Breast epithelium (tissue), 3 donors: ENCODE results near the gene LHFPL3.

Experiments used
- POLR2A ChIP-seq: fragments of 450-650 bp; IDR thresholded peaks from one replicate; pipeline ENCODE4 v1.6.1; 2016; ENCODE audit warnings: antibody characterized with exemption, mild to moderate bottlenecking, moderate library complexity
- POLR2AphosphoS5 ChIP-seq, 3 donors: sonication (generic); formaldehyde crosslinking; IDR thresholded peaks; one replicate each; pipeline ENCODE4 v1.6.1; 2017; ENCODE audit warnings: antibody characterized with exemption in 3 of 3
- TF ChIP-seq, protein P1 (sequence below), 3 donors: fragments of 450-650 bp; IDR thresholded peaks; one replicate each; pipeline ENCODE4 v1.5.1; 2016 to 2017; ENCODE audit warnings: antibody characterized with exemption in 3 of 3, mild to moderate bottlenecking in 3 of 3, moderate library complexity in 3 of 3

DNA sequence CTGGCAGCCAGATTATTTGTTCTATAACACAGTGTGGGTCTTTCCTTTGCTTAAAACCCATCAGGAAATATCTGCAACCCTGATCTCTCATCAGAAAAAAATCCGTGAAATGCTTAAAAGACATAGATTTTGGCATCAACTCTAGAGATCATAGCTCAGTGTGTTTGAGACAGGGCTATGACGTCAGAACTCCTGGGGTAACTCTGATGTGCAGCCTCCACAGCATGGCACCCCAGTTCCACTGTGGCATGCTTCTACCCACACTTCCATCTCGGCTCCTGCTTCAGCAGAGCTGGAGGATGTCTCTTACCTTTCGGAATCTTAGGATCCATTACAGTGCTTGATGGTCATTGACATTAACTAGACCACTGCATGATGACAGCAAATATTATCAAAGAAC, 205.7 kb downstream of the LHFPL3 start:
- TF ChIP-seq, protein P1, sequence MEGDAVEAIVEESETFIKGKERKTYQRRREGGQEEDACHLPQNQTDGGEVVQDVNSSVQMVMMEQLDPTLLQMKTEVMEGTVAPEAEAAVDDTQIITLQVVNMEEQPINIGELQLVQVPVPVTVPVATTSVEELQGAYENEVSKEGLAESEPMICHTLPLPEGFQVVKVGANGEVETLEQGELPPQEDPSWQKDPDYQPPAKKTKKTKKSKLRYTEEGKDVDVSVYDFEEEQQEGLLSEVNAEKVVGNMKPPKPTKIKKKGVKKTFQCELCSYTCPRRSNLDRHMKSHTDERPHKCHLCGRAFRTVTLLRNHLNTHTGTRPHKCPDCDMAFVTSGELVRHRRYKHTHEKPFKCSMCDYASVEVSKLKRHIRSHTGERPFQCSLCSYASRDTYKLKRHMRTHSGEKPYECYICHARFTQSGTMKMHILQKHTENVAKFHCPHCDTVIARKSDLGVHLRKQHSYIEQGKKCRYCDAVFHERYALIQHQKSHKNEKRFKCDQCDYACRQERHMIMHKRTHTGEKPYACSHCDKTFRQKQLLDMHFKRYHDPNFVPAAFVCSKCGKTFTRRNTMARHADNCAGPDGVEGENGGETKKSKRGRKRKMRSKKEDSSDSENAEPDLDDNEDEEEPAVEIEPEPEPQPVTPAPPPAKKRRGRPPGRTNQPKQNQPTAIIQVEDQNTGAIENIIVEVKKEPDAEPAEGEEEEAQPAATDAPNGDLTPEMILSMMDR (IDR thresholded peaks at IDR 0.05), result no peak
- TF ChIP-seq POLR2A (no peak), POLR2AphosphoS5 (IDR thresholded peaks at IDR 0.05) (no peak)
